HG02678 (cell line): ENCODE results near the gene IFNG-AS1.

Experiments used
- ATAC-seq: cut with Tn5 transposase; IDR thresholded peaks from one replicate; pipeline ENCODE4 v1.9.1; 2021; ENCODE audit warnings: mild to moderate bottlenecking, moderate library complexity; ENCODE audit not compliant: unreplicated experiment

Gene IFNG-AS1

DNA sequence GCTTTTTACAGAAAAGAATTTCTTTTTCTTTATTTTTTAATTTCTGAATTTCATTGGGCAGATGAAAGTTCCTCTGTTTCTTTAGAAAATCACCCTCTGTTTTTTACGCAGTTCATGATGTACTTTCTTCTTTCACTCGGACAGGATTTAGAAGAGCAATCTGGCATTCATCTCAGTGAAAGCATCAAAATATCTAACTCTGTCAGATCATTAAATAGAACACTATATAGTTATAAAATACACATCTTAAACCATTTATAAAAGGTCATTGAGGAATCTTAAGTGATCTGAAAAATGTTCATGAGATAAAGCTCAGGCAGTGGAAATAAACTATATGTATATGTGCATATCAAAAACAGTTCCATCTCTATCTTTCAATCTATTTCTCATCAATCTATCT is 3.9 kb downstream of the IFNG-AS1 start:
- no peak for ATAC-seq

DNA sequence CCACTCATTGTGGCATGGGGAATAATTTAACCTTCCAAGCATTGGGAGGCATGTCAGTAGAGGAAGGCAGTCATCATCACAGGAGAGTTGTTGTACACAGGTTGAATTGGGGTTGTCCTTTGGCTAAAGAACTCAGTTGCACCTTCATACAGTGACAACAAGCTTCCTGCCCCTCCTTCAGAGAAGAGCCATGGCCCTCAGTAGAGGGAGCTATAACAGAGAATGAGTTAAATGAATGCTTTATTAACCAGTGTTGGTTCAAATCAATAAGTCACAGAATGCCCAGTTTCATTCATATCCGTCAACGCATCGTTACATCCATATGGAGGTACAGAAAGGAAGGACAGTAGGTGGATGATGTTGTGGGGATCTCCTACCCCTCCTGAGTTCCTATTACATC is 4.8 kb downstream of the IFNG-AS1 start:
- no peak for ATAC-seq

DNA sequence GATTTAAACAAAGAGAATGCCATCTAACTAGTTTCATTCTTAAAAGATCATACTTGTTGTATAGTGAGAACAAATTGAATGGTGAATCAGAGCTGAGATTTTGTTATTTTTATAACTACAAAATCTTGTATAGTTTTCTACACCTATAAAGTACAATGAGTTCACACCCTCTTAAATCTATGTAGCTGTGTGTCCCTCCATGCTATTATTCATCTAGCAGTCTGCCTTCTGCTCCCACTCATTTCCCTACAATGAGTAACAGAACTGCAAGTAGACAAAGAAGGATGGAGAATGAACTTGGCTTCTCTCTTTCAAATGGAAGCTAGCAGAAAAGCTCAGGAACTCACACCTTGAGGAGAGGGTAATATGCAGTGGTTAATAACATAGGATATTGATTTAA is 7.1 kb downstream of the IFNG-AS1 start:
- no peak for ATAC-seq

DNA sequence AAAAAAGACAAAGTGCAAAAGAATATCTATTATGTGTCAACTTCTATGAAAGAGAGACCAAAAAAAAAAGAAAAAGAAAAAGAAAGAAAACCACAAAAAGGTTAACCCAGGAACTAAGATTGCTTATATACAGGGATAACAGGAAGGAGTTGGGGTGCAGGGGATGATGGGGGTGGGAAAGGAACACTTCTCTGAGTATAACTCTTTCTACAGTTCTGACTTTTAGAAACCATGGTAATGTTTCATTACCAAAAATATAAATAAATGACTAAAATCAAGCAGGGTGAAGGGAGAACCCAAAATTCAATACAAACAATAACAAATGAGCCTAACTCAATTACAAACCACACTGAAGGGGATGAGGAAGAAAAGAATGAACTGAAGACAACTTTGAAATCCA is 9.1 kb downstream of the IFNG-AS1 start:
- no peak for ATAC-seq

DNA sequence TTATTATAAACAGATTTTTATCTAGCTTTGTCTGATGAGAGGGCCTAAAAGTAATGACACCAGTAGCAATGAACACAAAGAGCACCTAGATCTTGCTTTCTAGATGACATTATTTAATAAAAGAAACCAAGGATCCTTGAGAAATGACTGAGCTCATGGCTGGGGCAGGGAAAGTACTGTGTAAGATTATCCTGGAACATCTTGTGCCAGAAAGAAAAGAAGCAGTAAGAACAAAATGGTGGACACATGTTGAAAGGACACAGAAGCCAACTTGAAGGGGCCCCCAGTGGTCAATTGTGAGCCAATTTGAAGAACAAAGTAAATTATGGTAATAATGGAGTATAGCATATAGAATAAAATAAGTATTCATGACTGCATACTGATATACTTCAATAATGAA is 10.0 kb downstream of the IFNG-AS1 start:
- no peak for ATAC-seq

DNA sequence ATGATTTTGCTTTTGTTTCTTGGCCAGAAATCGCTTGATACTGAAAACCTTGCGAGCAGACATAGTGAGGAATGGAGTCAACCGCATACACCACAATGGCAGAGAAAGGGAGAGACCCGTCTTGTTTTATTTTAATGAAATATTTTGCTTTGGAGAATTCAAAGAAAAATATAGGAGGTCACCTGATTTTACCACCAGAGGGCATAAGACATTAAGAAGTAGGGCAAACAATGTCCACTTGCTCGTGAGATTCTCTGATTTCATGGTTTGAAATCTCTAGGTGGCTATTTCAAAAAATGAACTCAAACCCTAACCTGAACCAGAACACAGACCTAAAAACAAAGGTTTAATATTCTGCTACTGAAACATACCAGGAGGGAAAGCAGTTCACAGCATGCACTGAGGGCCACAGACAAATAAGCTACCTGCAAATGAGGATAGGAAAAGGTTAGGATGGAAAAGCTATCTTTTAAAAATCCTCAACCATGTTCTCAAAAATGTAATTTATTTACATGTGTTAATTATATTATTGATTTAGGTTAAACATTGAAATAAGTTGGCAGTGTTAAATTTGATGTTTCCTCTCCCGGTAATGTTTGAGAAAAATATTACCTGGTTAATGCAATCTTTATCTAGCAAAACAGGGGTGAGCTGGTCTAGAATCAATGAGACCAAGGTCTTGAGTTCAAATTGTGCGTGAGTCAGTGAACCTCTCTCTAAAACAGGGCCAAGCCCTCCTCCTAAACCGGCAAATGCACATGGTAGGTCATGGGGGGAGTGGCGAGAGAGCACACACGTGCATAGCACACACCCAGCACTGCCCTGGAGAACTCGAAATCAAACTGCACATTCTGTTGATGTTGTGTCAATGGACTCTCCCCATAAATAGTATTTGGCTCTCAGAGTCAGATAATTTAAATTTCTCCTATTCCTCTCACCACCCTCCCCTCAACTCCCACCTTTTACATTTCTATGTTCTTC is 12.5 kb downstream of the IFNG-AS1 start:
- ATAC-seq: no peak

DNA sequence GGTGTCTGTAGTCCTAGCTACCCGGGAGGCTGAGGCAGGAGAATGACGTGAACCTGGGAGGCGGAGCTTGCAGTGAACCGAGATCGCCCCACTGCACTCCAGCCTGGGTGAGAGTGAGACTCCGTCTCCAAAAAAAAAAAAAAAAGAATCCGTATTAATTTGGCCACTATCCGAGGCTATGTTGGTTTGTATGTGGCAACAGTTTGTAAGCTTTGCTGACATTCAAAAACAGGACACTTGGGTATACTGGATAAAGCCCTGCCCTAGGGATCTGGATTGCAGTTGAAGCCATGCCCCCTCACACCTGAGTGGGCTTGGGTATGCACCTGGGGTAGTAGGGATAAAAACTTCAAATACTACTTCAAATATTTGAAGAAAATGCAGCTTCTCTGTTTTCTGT is 14.5 kb downstream of the IFNG-AS1 start:
- no peak for ATAC-seq

DNA sequence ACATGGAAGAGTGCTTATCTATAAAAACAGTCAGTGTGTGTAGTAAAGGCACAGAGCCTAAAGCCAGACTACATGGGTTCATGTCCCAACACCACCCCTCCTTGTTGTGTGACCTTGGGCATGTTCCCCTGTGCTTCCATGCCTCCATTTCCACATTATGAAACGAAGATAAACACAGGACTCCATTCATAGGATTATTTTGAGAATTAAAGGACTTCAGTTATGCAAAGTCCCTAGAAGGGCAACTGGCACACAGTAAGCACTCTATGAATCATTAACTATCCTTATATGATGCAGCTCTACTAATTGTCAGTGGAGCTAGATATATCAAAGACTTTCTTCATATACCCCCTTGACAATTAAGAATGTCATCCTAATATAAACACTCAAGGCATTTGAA is 17.8 kb downstream of the IFNG-AS1 start:
- no peak for ATAC-seq

DNA sequence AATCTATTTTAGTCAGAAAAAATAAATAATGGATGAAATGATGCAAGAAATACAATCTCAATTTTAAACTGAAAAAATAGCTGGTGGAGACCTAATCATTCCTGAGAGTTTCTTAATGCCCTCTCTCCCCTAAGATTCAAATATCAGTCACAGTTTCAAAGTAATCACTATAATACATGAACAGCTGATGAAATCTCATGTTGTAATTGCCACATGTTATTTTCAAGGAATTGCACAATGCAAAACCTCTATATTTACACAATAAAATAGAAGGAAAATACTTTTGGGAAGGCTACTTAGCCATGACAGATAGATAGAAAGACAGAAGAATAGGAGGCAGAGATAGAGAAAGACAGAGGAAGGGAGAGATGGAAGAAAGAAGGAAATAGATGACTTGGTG is 18.2 kb downstream of the IFNG-AS1 start:
- ATAC-seq: no peak

DNA sequence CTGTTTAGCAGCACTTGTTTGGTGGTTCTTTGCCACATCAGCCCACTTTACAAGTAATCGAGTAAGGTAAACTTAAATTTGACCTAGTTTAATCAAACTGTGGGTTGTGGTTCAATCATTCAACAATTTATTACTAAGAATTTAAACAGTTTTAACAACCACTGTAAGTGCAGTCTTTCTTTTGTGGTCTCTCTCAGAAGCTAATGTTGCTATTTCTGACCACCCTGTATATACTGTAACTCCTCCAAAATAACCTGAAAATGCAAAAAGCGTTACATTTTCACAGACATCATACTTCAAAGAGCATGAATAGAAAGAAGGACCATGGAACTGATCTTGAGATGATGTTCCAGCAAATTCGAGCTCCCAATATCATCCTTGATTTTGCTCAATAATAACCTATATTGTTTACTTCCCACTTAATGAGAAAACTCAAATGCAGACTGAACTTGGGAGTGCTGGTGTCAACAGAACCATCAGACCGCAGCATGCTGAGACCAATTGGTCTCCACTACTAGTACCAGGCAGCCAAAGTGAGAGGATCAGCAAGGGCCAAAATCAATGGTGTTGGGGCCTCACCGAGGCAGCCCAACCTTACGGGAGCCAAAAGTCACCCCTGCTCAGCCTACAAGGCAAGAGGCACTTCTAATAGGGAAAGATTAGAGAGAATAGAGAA is 22.1 kb downstream of the IFNG-AS1 start:
- no peak for ATAC-seq

DNA sequence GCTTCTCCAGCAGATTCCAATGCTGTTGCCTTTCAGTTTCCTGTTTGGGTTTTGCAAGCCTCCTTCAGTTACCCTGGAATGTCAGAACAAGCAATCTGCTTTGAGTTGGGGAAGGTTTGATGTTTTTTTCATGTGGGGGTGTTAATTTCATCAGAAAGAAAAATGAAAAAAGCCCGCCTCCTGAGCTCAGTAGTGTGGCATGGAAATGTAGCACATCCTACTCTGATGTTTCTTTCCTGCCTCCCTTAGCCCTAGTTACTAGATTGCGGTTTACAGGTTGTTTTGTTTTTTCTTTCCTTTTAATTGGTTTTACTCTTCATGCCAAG is 22.6 kb downstream of the IFNG-AS1 start:
- ATAC-seq: no peak

DNA sequence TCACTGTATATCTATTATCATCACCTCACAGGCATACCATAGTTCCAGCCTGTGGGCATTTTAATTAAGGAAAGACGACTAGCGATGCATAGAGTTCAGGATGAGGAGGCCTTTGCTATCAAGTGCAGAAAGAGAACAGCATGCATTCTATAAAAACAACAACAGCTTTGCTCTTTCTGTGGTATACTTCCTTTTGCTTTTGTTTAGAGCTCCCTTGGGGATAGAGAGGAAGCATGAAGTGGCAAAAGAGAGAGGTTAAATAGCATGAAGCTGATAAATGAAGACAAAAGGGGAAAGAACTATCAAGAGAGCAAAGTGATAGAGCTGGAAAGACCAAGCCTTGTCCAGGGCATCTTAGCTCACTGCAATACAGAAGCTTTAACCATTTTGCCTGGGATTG is 23.5 kb downstream of the IFNG-AS1 start:
- ATAC-seq: peak; percentile 84

DNA sequence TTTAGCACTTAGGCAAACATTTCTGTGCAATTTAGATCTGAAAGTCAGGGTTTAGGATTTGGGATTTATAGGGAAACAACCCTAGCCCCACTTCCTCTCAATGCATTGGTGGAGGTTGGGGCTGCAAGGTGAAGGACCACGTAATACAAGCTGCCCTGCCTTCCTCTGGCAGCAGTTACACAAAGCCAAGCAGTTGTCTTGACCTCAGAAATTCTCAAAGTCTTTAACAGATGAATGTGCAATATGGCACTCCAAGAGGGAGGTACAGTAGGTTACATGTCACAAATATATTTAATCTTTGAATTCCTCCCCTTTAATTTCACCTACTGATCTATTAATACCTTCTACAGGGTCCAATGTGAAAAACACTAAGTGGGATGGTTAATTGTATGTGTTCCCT is 23.9 kb downstream of the IFNG-AS1 start:
- ATAC-seq: no peak

DNA sequence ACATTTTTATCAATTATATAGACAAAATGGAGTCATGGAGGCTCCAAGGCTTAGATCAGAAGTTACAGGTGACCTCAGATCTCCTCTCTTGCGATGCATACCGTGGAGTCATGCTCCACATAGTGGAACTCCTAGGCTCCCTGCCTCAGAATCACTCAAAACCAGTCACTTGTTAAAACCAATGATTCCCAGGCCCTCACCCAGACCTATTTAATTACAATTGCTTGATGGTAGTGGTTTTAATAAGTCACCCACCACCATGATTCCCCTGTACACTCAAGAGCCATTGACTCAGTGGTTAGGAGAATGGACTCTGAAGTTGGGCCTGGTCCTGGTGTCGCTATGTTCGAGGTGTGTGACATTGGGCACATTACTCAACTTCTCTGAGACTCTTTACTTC is 26.9 kb downstream of the IFNG-AS1 start:
- no peak for ATAC-seq

DNA sequence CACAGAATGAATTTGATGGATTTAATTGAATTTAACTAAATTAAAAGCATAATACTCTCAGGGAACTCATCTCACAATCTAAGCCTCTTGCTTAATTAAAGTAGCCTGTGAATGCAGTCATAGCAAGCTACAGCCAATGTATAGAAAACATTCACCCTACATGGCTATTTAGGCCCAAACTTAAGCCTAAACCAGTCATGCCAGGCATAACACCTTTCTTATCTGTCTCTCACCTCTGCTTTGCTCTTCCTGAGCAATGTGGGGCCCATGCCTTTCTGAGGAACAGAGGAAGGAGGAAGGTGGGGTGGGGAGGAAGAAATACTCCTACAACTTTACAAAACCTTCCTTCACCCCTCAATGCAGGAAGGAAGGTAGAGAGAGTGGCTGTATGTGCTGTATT is 29.1 kb downstream of the IFNG-AS1 start:
- no peak for ATAC-seq

DNA sequence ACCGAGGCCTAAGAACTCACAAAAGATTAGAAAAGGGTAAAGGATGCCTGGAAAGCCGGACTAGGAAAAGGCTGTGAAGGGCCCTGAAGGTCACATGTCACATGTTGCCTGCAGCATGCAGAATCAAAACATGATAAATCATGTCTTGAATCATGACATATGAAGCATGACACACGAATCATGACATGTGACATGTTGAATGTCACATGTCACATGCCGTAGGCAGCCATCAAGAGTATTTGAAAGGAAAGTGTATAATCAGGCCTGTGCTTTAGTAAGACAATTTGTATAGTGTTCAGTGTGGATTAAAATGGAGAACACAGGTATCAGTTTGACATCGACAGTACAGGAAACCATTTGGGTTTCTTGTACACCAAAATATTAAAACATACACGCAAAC is 30.8 kb downstream of the IFNG-AS1 start:
- no peak for ATAC-seq

DNA sequence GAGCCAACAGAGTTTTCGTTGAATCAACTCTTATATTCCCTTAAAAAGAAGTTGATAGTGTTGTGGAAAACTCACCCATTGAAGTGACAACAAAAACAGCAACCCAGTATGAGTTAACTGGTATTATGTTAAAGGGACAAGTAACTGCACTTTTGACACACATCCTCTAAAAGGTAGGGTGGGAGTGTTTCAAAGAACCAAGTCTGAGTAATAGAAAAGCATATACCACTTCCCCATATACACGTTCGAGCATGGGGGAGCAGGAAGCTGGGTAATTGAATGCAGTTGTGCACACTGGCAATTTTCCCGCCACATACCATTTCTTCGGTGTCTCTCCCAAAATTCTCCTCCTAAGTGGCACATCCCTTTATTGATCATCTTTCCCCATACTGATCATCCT is 31.5 kb downstream of the IFNG-AS1 start:
- no peak for ATAC-seq

DNA sequence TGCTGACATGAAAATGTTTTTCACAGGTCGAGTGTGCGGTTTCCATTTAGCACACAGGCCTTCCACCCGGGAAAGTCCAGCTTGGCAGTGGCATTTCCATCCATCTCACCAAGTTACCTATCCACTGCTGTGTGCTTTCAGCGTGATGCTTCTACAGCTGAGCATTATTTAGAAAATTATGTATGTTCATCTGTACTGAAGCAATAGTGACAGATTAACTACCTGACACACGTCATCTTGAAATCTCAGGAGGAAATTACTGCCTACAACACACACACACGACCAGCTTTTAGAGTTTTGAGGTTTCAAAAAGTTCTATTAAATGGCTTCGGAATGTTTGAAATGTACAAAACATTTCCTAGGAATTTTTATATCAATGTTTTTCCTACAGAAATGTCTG is 39.4 kb downstream of the IFNG-AS1 start:
- no peak for ATAC-seq

DNA sequence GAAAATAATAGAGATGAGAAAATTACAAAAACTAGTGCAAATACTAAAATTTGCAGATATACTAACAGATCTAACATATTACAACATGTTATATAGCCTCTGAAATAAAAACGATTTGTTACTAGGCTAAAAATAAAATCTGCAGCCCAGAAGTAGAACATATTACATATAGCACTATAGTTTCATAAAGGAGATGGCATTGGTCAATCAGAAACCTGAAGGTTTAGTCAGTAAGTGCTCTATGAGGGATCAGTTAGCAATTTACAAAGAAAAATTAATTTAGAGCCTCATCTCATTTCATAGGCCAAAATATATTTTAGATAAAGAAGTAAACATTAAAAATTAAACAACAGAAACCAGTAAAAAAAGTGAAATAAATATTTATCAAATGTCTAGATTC is 41.0 kb downstream of the IFNG-AS1 start:
- no peak for ATAC-seq

DNA sequence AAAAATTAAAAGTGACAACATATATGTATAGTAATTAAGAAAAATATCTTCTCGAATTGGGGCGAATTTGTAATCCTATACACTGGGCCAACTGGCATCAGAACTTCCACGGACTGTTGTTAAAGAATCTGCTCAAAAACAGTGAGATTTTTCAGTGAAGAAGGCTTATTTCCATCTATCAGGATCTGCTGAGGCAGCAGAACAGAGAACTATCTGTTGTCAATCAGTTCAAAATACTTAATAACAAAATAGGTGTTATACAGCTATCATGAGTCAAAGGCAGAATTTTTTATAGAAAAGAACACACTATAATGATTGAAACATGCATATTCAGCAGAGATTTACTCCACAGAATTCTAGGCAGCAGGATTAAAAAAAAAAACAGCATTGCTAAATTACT is 41.9 kb downstream of the IFNG-AS1 start:
- ATAC-seq: no peak

DNA sequence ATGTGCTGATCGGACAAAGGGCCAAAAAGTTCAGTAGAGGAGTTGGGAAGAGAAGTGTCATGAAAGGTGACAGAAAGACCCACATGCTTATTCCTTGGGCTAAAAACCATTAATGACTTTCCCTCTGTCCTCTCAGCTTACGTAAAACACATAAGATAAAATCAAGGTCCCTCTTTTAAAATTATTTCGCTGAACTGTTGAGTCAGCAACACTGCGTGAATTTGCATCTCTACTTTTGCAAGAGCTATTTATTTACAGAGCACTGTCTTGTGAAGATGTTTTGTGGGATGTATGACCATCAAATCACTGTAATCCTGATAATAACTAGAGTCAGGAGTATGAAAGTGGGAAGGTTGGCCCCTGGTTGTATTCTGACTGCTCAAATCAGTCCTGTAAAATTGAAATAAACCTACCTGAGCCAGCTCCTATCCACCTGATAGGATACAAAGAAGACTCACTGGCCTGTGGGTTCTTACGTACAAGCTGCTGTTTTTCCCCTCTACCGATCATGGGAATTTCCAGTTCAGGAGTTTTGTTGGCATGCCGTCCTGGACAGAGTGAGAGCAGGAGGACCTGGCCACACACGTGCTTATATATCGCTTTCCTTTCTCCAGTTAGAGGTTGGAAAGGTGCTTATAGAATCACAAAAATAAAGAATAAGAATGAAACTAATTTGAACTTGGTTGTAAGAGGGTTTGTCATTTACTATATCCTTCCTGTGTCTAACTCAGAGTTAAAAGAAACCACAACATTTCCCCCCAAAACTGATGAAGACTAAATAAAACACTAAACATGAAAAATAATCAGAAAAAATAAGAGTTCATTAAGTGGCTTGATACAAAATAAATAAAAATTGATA is 42.9 kb downstream of the IFNG-AS1 start:
- ATAC-seq: no peak

DNA sequence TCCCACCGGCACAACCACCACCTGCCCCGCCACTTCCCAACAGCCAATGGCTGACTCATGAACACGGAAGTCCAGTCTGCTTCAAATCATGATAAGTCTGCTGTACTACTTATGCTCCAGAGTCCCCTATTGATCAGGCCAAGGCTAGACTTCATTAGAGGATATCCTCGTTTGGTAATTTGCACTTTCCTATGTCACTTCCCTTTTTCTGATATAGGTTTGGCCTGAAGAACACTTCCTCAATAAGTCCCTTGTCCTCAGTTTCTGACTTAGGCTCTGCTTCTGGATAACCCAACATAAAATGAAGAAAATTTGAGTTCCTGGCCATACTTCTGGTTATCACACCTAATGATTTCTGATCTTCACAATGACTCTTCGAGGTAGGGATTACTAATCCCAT is 45.3 kb downstream of the IFNG-AS1 start:
- no peak for ATAC-seq
